ENCODE data around the gene ITPR2.

DNA sequence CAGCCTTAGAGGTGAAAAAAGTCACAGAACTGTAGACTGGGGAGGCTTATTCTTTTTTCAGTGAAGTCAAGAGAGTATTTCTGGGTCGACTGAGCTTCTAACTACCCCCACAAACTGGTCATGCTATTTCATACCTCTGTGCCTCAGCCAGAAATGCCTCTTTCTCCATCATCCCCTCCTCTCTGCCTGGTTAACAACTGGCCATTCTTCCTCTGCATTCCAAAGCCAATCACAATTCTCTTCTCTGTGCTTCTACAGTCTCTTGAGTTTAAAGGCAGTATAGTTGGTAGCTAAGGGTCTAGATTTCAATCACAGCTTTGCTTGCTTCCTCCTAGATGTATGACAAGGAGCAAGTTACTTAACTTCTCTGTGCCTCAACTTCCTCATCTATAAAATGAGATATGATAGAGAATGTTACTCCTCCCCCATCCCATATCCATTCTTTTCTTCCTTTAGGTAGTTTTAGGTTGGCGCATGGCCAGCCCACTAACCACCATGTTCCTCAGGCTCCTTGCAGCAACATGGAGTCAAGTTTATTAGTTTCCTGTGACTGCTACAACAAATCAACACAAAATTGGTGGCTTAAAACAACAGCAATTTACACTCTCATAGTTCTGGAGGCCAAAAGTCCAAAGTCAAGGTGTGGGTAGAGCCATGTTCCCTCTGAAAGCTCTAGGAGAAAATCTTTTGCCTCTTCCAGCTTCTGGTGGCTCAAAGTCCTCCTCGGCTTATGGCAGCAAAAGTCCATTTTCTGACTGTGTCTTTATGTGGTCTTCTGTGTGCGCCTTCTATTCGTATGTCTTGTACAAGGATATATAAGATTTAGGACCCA is 62.5 kb downstream of the ITPR2 start:
- TF ChIP-seq POLR2A (IDR thresholded peaks at IDR 0.05; ENCODE audit: low read depth, low read length) (no peak), POLR2AphosphoS5 (IDR thresholded peaks at IDR 0.05; ENCODE audit: low read depth, low read length) (no peak), SPI1 (IDR thresholded peaks at IDR 0.05; ENCODE audit: low read depth, low read length) (no peak)

Measured in GM12891 (cell line).